RWPE2 (cell line): ENCODE data around the gene VIPAS39.

Experiments used
- ATAC-seq: fragments of 200-7000 bp; cut with Tn5 transposase; 3 replicates; pipeline ENCODE4 v1.9.1; 2021; ENCODE audit warnings: low read depth
- DNase-seq: peaks from one replicate; pipeline ENCODE4 v3.0.0-alpha.2; 2020; ENCODE audit warnings: low spot score
- H3K27ac ChIP-seq: fragments of 450-650 bp; 2 replicates; pipeline ENCODE4 v1.5.1; 2017; ENCODE audit warnings: mild to moderate bottlenecking; ENCODE audit not compliant: poor library complexity, severe bottlenecking
- H3K27me3 ChIP-seq: fragments of 250-450 bp; sonication (Bioruptor Pico); 2 replicates; pipeline ENCODE4 v1.5.1; 2021; ENCODE audit warnings: mild to moderate bottlenecking, moderate library complexity; ENCODE audit not compliant: insufficient read depth, poor library complexity, severe bottlenecking
- H3K36me3 ChIP-seq: fragments of 250-450 bp; sonication (Bioruptor Pico); 2 replicates; pipeline ENCODE4 v1.5.1; 2020; ENCODE audit warnings: low read depth, mild to moderate bottlenecking, moderate library complexity
- H3K4me1 ChIP-seq: fragments of 250-450 bp; sonication (Bioruptor Pico); 2 replicates; pipeline ENCODE4 v1.5.1; 2021; ENCODE audit warnings: mild to moderate bottlenecking, moderate library complexity; ENCODE audit not compliant: insufficient read depth, poor library complexity, severe bottlenecking
- H3K4me3 ChIP-seq: fragments of 250-450 bp; sonication (Bioruptor Pico); 2 replicates; pipeline ENCODE4 v1.5.1; 2021; ENCODE audit warnings: mild to moderate bottlenecking, moderate library complexity; ENCODE audit not compliant: severe bottlenecking
- H3K9me3 ChIP-seq: fragments of 250-450 bp; sonication (Bioruptor Pico); 2 replicates; pipeline ENCODE4 v1.5.1; 2021; ENCODE audit warnings: mild to moderate bottlenecking, moderate library complexity; ENCODE audit not compliant: severe bottlenecking
- CTCF ChIP-seq: fragments of 450-650 bp; IDR thresholded peaks from one replicate; pipeline ENCODE4 v1.5.1; 2017; ENCODE audit warnings: mild to moderate bottlenecking, moderate library complexity; ENCODE audit not compliant: poor library complexity, severe bottlenecking

Gene VIPAS39

GRCh38 chr14:77482422-77482821 is 25.0 kb upstream of the VIPAS39 start:
- H3K27ac ChIP-seq, result no peak overlapping the region
- H3K36me3 ChIP-seq, result no peaks in the 10 kb centered on the region
- no peaks in the 10 kb centered on the region for H3K4me1 ChIP-seq
- no peak for ATAC-seq
- H3K27me3 ChIP-seq, result no peaks in the 10 kb centered on the region
- no peaks in the 10 kb centered on the region for H3K9me3 ChIP-seq
- no peak for TF ChIP-seq CTCF
- DNase-seq, result no peak
- no peak overlapping the region for H3K4me3 ChIP-seq

- ATAC-seq (no peak), DNase-seq (no peak)
- H3K4me3 ChIP-seq, result no peak overlapping the region
- no peaks in the 10 kb centered on the region for H3K36me3 ChIP-seq
- no peak for TF ChIP-seq CTCF
- no peaks in the 10 kb centered on the region for H3K9me3 ChIP-seq
- H3K27me3 ChIP-seq, result no peaks in the 10 kb centered on the region
- no peaks in the 10 kb centered on the region for H3K4me1 ChIP-seq
- no peak overlapping the region for H3K27ac ChIP-seq
These were observed 21.4 kb upstream of the VIPAS39 start for GRCh38 chr14:77478796-77479195.

- DNase-seq (no peak), ATAC-seq (peak; percentile 5; the same call in 1 of the 3 replicates)
- H3K36me3 ChIP-seq, result no peaks in the 10 kb centered on the region
- H3K9me3 ChIP-seq, result no peaks in the 10 kb centered on the region
- no peak overlapping the region for H3K4me3 ChIP-seq
- no peak for TF ChIP-seq CTCF
- H3K27ac ChIP-seq, result no peak overlapping the region
- H3K27me3 ChIP-seq, result no peaks in the 10 kb centered on the region
- no peaks in the 10 kb centered on the region for H3K4me1 ChIP-seq
These were observed 20.6 kb upstream of the VIPAS39 start for GRCh38 chr14:77478029-77478428.

GRCh38 chr14:77475432-77476115 is 18.2 kb upstream of the VIPAS39 start:
- 0 out of 3 replicates have a peak, but pooled peaks have one; percentile 6 for ATAC-seq
- Histone ChIP-seq H3K9me3 (no peaks in the 10 kb centered on the region), H3K4me3 (no peak overlapping the region), H3K4me1 (no peaks in the 10 kb centered on the region), H3K36me3 (no peaks in the 10 kb centered on the region), H3K27me3 (no peaks in the 10 kb centered on the region), H3K27ac (no peak overlapping the region)
- TF ChIP-seq CTCF, result no peak
- DNase-seq, result no peak

- no peaks in the 10 kb centered on the region for H3K27me3 ChIP-seq
- no peak for ATAC-seq
- DNase-seq, result no peak
- TF ChIP-seq CTCF, result no peak
- H3K4me3 ChIP-seq, result no peak overlapping the region
- H3K36me3 ChIP-seq, result no peaks in the 10 kb centered on the region
- no peaks in the 10 kb centered on the region for H3K9me3 ChIP-seq
- H3K4me1 ChIP-seq, result no peaks in the 10 kb centered on the region
- H3K27ac ChIP-seq, result no peak overlapping the region
These were observed 17.2 kb upstream of the VIPAS39 start for GRCh38 chr14:77474479-77475177.
